ENCODE results near the gene VPS13D. TPM values are rescaled to one million over a fixed set of nuclear protein-coding genes. Genes with fewer than 3 reads are reported as not detected.

The VPS13D gene
- total and polyA plus RNA-seq, 2 of the 4 experiments (the other 2 are of a cell fraction), result 9.0 to 16.3 TPM

- in situ Hi-C loops (cut with MboI; ENCODE audit: low sequenced_read_pairs), result no loop called here
- Histone ChIP-seq H3K27me3 (ENCODE audit: control insufficient read depth, insufficient read depth, low read length) (peaks cover 3% of the 10 kb centered on the region; the same call in 1 of the 2 replicates), H3K9ac (ENCODE audit: low read depth, low read length) (no peak overlapping the region), H2BK20ac (ENCODE audit: low read depth, low read length) (no peak overlapping the region), H2BK5ac (ENCODE audit: low read depth, low read length, poor library complexity, severe bottlenecking) (no peak overlapping the region), H3K4me1 (ENCODE audit: control insufficient read depth, insufficient read depth, low read length) (peaks cover 15% of the 10 kb centered on the region), H3K23ac (ENCODE audit: low read depth, low read length) (no peak overlapping the region), H3K56ac (ENCODE audit: extremely low read depth, insufficient read depth, low read length) (no peak overlapping the region), H2BK15ac (ENCODE audit: low read depth, low read length) (no peak overlapping the region), H2BK120ac (ENCODE audit: low read depth, low read length) (no peak overlapping the region), H2AK5ac (ENCODE audit: low read depth, low read length) (no peak overlapping the region), H4K20me1 (ENCODE audit: insufficient read depth, low read length) (no peaks in the 10 kb centered on the region), H3K9me1 (ENCODE audit: insufficient read depth, low read length) (peaks cover 6% of the 10 kb centered on the region; the same call in 1 of the 2 replicates), H3K27ac (ENCODE audit: insufficient read depth, low read length) (no peak overlapping the region), H2AK9ac (replicated peaks; ENCODE audit: low read depth, low read length, poor library complexity) (no peak overlapping the region), H4K91ac (ENCODE audit: insufficient read depth, low read depth, low read length) (no peak overlapping the region), H3K4me3 (ENCODE audit: insufficient read depth, low read depth, low read length) (no peak overlapping the region), H2AFZ (replicated peaks; ENCODE audit: low read length, poor library complexity) (no peak overlapping the region), H3K9me3 (ENCODE audit: control insufficient read depth, insufficient read depth, low read length) (peaks cover 2% of the 10 kb centered on the region; the same call in 1 of the 2 replicates), H3K14ac (replicated peaks; ENCODE audit: low read depth, low read length) (no peak overlapping the region), H4K8ac (ENCODE audit: low read depth in 2 of 2, low read length in 2 of 2) (no peak overlapping the region), H3K79me1 (ENCODE audit: low read depth in 1 of 2, low read length in 2 of 2) (no peaks in the 10 kb centered on the region), H3K36me3 (ENCODE audit: control insufficient read depth, insufficient read depth, low read length) (no peaks in the 10 kb centered on the region), H4K5ac (ENCODE audit: low read depth, low read length) (no peak overlapping the region), H3K18ac (ENCODE audit: low read depth, low read length) (no peak overlapping the region), H3K4me2 (ENCODE audit: low read depth, low read length) (no peak overlapping the region), H3K4ac (ENCODE audit: low read depth, low read length) (no peak overlapping the region)
- ATAC-seq (ENCODE audit: low read depth), result no peak
- intact Hi-C loops (cut with micrococcal nuclease), result no loop called here
- BruUV-seq (replicated peaks), result no TSS peak
- DNase-seq, result no peak
- TF ChIP-seq RFX5 (IDR thresholded peaks at IDR 0.05; ENCODE audit: low read depth, low read length) (no peak), MAFK (IDR thresholded peaks at IDR 0.05; ENCODE audit: low read depth, low read length) (no peak), ELK1 (IDR thresholded peaks at IDR 0.05; ENCODE audit: borderline replicate concordance, low read depth, low read length) (no peak), FOS (IDR thresholded peaks at IDR 0.05; ENCODE audit: low read depth, low read length) (no peak), RCOR1 (IDR thresholded peaks at IDR 0.05; ENCODE audit: insufficient replicate concordance, low read length) (no peak), POLR2A (IDR thresholded peaks at IDR 0.05; ENCODE audit: low read depth, low read length) (no peak), NFE2L2 (IDR thresholded peaks at IDR 0.05; ENCODE audit: low read depth, low read length) (no peak), MXI1 (IDR thresholded peaks at IDR 0.05; ENCODE audit: borderline replicate concordance, low read depth, low read length) (no peak), RAD21 (IDR thresholded peaks at IDR 0.05; ENCODE audit: low read length) (no peak), CEBPB (IDR thresholded peaks at IDR 0.05; ENCODE audit: low read depth, low read length) (no peak), BHLHE40 (IDR thresholded peaks at IDR 0.05; ENCODE audit: low read depth, low read length) (no peak), CHD1 (IDR thresholded peaks at IDR 0.05; ENCODE audit: low read depth, low read length) (no peak)
- dilution Hi-C loops (cut with HindIII; ENCODE audit: low sequenced_read_pairs, unreplicated experiment), result no loop called here
- ChIA-PET POLR2A (ENCODE audit: unreplicated experiment) (no interaction called here), CTCF (interaction anchor here (0.6 kb wide), 1 partner anchor 230 kb away, joined by 5 read pairs; no protein-coding TSS in a partner anchor)
- no CpG with 5 or more reads among the region's 1 CpG for WGBS, 2 experiments (ENCODE audit: extremely low coverage in 2 of 2, insufficient read length in 1 of 2)
Observed at GRCh38 chr1:12536023-12536639, 306.3 kb downstream of the VPS13D start.
